KG1 (cell line): ENCODE measurements around the gene IGF2BP2.

Experiments used
- DNase-seq: peaks from one replicate; lab custom pipeline; 2025; lab: John Stamatoyannopoulos, UW

IGF2BP2 gene

GRCh38 chr3:185766329-185767001 lies 58.4 kb downstream of the IGF2BP2 start:
- DNase-seq = no peak

GRCh38 chr3:185764980-185765370 lies 59.9 kb downstream of the IGF2BP2 start:
- no peak for DNase-seq

DNA sequence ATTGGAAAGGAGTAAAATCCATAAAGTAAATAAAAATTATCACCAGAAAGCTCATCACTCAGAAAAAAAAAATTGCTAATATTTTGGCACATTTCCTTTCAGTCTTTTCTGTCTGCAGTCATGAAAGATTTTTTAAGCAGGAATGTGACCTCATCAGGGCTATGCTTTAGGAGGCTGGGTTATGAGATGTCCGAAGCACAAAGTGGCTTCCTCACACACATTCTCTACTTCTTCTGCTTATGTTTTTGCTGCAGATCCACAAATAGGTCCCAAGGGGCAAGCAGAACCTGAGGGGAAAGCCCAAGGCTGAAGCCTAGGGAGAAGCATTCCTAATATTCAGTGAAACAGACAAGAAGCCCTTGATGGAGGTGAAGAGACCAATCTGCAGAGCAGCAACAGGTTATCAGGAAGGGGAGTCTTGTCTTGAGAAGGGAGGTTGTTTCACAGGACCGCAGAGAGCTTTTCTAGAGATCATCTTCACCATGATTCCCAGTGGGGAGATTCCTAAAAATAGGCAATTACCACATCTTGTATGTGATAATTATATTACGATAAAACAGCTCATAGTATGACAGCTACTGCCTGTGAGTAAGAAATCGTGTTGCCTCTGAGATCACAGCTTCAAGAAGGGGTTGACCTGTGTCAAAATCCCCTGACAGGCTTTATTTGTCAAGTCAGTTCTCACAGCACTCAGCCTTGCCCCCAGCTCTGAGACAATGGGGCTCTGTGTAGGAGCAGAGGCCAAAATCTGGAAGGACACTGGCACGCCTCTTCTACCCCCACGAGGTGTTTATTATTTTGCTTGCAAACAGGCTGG lies 60.5 kb downstream of the IGF2BP2 start:
- no peak for DNase-seq

DNA sequence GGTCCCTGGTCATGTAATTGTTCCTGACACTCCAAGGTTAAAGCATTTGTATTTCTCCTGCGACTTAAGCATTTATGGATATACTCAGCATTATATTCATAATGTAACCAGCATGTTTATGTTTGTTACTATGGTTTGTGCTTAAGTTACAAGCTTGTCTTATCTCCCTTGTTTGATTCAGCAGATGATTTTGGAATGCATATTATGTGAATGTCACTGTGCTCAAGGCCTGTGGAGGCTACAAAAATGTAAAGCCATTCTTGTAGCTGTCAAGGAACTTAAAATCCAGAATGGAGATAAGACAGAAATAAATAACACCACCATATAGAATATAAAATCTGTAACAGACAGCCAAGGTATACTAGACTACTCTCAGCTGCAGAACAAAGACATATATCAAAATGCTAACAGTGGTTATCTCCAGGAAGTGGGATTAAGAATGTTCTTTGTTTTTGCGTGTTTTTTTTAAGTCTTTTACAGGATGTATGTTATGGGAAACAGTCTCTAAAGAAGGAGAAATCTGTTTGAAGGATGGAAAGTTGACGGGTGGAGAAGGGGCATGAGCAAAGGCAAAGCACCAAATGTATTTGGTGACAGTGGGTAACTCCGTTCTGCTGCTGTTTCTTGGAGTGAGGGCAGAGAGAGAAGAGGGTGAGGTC lies 61.4 kb downstream of the IGF2BP2 start:
- no peak for DNase-seq

GRCh38 chr3:185760550-185760949 lies 64.3 kb downstream of the IGF2BP2 start:
- no peak for DNase-seq

- no peak for DNase-seq
Measured at GRCh38 chr3:185760088-185760487, 64.8 kb downstream of the IGF2BP2 start.

- no peak for DNase-seq
Measured at GRCh38 chr3:185759512-185759911, 65.3 kb downstream of the IGF2BP2 start.

- DNase-seq = no peak
Measured at GRCh38 chr3:185758912-185759311, 65.9 kb downstream of the IGF2BP2 start.

DNA sequence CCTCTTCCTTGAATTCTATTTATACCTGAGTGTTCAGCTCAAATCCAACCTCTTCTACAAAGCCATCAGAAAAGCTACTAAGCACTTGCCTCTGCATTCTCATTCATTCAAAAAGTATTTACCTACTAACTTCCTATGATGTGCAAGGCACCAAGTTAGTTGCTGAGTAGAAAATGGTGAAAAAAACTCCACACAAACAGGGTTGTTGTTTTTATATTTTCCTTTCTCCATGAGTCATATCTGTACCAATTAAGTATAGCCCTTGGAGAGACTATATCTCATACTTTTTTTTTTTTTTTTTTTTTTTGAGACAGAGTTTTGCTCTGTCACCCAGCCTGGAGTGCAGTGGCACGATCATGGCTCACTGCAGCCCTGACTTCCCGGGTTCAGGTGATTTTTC lies 67.7 kb downstream of the IGF2BP2 start:
- no peak for DNase-seq

DNA sequence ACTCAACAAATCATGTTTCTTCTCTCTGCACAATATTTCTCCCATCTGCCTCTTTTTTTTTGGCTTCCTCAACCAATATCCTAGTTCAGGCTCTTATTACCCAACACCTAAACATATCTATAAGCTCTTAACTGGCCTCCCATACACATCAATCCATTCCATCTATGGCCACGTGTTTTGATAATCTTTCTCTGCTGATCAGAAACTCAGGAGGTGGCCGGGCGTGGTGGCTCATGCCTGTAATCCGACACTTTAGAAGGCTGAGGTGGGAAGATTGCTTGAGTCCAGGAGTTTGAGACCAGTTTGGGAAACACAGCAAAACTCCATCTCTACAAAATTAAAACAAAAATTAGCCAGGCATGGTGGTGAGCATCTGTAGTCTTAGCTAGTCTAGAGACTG lies 68.4 kb downstream of the IGF2BP2 start:
- no peak for DNase-seq

GRCh38 chr3:185754920-185755319 lies 69.9 kb downstream of the IGF2BP2 start:
- DNase-seq = no peak

- no peak for DNase-seq
Measured at GRCh38 chr3:185753354-185753753, 71.5 kb downstream of the IGF2BP2 start.

- no peak for DNase-seq
Measured at GRCh38 chr3:185750702-185751101, 74.1 kb downstream of the IGF2BP2 start.

DNA sequence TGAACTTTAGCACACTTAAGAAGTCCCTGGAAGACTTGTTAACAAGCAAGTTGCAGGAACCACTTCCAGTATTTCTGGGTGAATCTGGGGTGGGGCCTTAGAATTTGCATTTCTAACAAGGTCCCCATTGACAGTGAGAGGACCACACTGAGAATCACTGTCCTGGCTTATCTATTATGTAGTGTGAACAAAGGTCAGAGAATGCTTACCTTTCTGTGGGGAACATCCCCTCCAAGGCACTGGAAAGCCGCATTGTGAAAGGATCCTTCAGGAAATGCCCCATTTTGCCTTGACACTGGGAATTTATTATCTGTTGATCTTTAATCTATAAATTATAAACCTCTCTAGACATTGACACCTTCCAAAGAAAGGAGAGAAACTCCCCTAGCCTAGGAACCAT lies 74.8 kb downstream of the IGF2BP2 start:
- DNase-seq = no peak

- no peak for DNase-seq
Measured at GRCh38 chr3:185746470-185746869, 78.4 kb downstream of the IGF2BP2 start.

DNA sequence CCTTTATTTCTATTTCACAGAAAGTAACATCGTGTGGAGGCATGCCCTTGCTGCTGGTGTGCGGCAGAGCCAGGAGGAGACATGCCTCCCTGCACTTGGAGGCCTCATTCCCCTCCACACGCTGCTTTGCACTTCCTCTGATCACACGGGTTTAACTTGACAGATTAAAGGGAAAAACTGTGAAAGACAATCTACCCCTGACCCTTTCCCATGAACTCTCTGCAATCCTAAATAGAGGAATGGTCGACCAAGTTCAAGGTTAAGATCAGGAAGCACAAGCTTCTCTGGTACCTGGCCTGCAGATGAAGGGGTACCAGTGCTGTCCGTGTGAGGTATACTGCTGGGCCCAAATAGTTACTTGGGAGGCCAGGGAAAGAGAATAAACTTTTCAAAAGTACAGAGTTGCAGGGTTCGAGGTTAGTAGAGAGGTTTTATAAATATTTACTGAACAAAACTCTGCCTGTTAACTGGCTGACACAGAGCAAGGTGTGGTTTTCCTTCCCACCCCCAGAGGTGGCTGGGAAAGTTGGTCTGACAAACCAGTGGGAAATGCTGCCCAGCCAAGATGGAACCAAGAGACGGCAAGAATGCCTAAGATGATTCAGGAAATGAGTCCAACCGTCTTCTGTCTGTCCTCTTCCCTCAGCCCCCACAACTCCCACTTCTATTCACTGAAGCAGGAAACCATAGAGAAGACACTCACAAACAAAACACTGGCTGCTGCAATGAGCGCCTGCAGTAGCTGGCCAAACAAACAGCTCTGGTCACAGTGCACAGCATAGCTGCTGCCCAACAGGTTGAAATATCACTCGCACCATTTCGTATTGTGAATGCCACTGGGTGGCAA lies 79.6 kb downstream of the IGF2BP2 start:
- peak; percentile 51 for DNase-seq

GRCh38 chr3:185741586-185741985 lies 83.3 kb downstream of the IGF2BP2 start:
- no peak for DNase-seq

DNA sequence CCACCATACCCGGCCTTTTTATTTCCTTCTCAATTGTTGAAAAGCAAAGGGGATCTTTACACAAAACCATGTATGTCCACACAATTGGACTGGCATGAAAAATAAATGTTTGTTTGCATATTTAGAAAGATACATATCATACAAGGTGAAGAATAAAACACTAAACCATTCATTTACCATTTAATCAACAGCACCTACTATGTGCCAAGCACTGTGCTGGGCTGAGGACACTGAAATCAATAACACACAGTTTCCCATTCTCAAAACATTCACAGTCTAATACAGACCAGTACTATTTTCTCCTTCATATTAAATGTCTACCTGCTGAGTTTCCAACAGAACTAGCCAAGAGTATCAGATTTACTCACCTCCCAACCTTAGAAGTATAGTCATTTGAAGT lies 84.7 kb downstream of the IGF2BP2 start:
- DNase-seq = no peak

DNA sequence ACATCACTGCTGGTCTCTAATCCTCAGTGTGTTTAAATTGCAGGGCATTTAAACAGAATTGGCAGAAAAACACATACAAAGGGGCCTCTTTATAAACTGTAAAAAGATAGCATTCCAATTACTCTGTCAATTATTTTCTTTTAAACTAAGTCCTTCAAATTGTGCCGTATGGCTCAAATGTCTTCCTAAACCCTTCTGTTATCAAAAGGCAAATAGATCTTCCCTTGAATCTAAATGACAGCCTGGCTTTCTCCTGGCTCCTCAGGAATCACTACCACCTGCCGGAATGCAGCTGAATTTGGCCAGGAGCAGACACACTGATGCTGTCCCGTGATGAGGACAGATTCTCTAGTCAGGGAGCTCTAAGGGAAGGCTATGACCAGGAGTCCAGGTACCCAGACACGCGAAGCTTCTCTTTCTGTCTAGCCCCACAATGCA lies 85.6 kb downstream of the IGF2BP2 start:
- no peak for DNase-seq

DNA sequence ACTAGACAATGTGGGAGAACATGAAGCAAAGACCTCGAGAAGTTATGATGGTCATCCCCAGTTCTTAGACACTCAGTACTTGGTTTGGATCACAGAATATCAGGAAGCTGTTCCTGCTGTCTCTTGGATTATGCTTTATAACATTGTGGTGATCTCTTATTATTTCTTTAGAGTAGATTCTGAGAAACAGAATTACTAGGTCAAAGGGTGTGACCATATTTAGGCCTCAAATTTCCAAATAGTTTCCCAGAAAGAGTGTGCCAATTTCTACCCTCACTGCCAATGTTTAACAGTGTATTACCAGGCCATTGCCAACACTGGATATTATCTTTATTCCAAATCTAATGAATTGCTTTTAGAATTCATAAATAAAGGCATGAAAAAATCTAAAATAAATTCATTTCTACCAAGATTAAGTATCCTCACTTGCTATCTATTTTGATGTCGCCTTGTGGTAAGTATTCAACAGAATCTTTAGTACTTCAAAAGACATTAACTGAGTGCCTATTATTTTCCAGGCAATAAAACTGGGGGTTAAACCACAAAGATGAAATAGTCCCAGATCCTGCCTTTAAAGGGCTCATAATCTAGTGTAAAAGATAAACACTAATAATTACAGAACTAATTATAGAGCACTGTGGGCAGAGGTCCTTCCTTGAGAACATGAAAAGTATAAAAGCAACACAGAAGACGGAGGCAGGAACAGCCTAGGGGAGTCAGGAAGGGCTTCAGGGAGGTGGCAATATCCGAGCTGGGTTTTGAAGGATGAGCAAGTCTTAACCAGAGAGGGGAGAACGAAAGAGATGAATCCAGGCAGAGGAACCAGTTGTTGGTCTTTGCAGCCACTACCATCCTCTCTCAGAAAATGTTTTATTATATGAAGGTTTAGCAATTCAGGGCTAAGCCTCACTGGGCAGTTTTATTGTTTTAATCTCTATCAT lies 86.8 kb downstream of the IGF2BP2 start:
- DNase-seq = no peak

DNA sequence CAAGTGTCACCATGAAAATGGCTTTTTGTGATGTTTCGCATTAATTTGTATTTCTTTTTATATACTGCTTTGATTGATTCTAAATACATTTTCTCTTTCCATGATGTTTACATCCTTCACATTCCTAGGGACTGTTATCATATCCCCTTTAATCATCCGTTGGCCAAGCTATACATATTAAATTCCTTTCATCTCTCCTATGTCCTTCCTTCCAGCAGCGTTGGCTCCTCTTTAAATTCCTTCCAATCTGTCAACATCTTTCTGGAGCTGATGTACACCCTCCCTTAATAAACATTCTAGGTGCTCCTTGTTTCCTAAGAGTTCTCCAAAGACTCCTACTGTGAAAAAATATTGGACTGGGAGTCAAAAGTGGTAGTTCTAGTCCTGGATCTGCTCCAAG lies 87.8 kb downstream of the IGF2BP2 start:
- no peak for DNase-seq
